Osteoblast (primary cell): ENCODE measurements around the gene CACNG1. TPM values are rescaled to one million over a fixed set of nuclear protein-coding genes. Genes with fewer than 3 reads are reported as not detected.

Experiments
- DNase-seq: peaks from one replicate; pipeline ENCODE4 v3.0.0; 2011; ENCODE audit warnings: low spot score, mixed read lengths; ENCODE audit not compliant: insufficient read length; ENCODE audit errors: missing footprints
- H2AFZ ChIP-seq: 2 replicates; pipeline ENCODE4 v1.6.0; 2011; ENCODE audit warnings: mild to moderate bottlenecking, low read length
- H3K27ac ChIP-seq: 2 replicates; pipeline ENCODE4 v1.5.1; 2011; ENCODE audit warnings: mild to moderate bottlenecking, low read depth, low read length, moderate library complexity
- H3K27me3 ChIP-seq: 2 replicates; pipeline ENCODE4 v1.6.0; 2012; ENCODE audit warnings: mild to moderate bottlenecking, control low read depth, inconsistent platforms, low read length, moderate library complexity; ENCODE audit not compliant: insufficient read depth
- H3K36me3 ChIP-seq: 2 replicates; pipeline ENCODE4 v1.5.1; 2011; ENCODE audit warnings: mild to moderate bottlenecking, low read length, control low read depth, moderate library complexity; ENCODE audit not compliant: insufficient read depth
- H3K4me1 ChIP-seq: 2 replicates; pipeline ENCODE4 v1.5.1; 2011; ENCODE audit warnings: mild to moderate bottlenecking, low read length, control low read depth, moderate library complexity; ENCODE audit not compliant: insufficient read depth
- H3K4me2 ChIP-seq: 2 replicates; pipeline ENCODE4 v1.6.0; 2011; ENCODE audit warnings: mild to moderate bottlenecking, low read length; ENCODE audit not compliant: insufficient read depth
- H3K4me3 ChIP-seq: fragments of 200-600 bp; sonication (generic); 3 replicates; pipeline ENCODE4 v1.5.1; 2012; ENCODE audit warnings: mild to moderate bottlenecking, low read length, inconsistent platforms; ENCODE audit not compliant: insufficient read depth
- H3K79me2 ChIP-seq: 2 replicates; pipeline ENCODE4 v1.6.0; 2012; ENCODE audit warnings: mild to moderate bottlenecking, low read length, control low read depth, inconsistent platforms; ENCODE audit not compliant: insufficient read depth
- H3K9me3 ChIP-seq: 2 replicates; pipeline ENCODE4 v1.5.1; 2011; ENCODE audit warnings: low read depth, low read length, control low read depth
- H4K20me1 ChIP-seq: 2 replicates; pipeline ENCODE4 v1.6.0; 2012; ENCODE audit warnings: mild to moderate bottlenecking, low read length, control low read depth; ENCODE audit not compliant: insufficient read depth
- total RNA-seq: library from RNA; depleted of rRNA; stranded (reverse); fragments of >200 nt; gene quantifications from 2 replicates; pipeline ENCODE4 v1.2.3, GENCODE V29; 2012
- TF ChIP-seq, protein P1 (sequence below): IDR thresholded peaks from 2 replicates; pipeline ENCODE4 v1.5.1; 2011; ENCODE audit warnings: mild to moderate bottlenecking, low read depth, low read length, moderate library complexity; ENCODE audit errors: extremely low read depth

The CACNG1 gene
- total RNA-seq, 1 donor: not detected

DNA sequence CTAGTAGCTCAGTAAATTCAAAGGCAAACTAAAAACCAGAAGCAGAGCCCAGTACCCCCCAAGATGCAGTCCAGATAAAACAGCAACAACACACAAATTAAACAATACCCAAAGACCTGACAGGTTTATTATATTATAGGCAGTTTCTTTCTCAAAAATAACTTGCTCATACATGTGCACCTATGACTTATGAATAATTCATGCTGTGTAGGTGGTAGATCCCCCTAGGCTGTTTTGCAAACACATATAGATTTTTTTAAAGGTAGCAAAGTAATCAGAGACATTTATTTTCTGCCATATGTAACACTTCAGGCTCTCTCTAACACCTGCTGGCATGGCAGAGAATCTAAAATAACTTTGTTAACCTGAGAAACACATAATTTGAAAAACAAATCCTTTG, 27.2 kb downstream of the CACNG1 start:
- H3K4me2 ChIP-seq: no peak overlapping the region
- H3K27me3 ChIP-seq: no peaks in the 10 kb centered on the region
- no peak for DNase-seq
- no peak overlapping the region for H3K4me3 ChIP-seq
- H3K4me1 ChIP-seq: no peaks in the 10 kb centered on the region
- H4K20me1 ChIP-seq: peaks cover 2% of the 10 kb centered on the region
- no peaks in the 10 kb centered on the region for H3K9me3 ChIP-seq
- H3K36me3 ChIP-seq: no peaks in the 10 kb centered on the region
- TF ChIP-seq, protein P1, sequence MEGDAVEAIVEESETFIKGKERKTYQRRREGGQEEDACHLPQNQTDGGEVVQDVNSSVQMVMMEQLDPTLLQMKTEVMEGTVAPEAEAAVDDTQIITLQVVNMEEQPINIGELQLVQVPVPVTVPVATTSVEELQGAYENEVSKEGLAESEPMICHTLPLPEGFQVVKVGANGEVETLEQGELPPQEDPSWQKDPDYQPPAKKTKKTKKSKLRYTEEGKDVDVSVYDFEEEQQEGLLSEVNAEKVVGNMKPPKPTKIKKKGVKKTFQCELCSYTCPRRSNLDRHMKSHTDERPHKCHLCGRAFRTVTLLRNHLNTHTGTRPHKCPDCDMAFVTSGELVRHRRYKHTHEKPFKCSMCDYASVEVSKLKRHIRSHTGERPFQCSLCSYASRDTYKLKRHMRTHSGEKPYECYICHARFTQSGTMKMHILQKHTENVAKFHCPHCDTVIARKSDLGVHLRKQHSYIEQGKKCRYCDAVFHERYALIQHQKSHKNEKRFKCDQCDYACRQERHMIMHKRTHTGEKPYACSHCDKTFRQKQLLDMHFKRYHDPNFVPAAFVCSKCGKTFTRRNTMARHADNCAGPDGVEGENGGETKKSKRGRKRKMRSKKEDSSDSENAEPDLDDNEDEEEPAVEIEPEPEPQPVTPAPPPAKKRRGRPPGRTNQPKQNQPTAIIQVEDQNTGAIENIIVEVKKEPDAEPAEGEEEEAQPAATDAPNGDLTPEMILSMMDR: no peak
- no peaks in the 10 kb centered on the region for H3K79me2 ChIP-seq
- no peak overlapping the region for H3K27ac ChIP-seq
- no peak overlapping the region for H2AFZ ChIP-seq

DNA sequence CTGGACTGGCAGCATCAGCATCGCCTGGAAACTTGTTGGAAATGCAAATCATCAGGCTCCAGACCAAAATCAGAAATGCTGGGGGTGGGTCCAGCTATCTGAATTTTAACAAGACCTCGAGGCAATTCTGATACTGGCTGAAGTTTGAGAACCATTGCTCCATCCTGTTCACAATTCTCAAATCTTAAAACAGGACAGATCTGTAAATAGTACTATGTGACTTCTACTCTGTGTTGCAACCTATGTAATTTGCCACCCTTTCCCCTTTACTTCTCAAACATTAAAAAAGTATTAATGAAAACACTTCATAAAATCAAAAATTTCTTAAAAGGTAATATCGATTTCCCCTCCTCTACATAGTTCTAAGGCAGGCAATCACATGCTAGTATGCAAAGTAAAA, 28.5 kb downstream of the CACNG1 start:
- H3K79me2 ChIP-seq: no peaks in the 10 kb centered on the region
- H3K9me3 ChIP-seq: no peaks in the 10 kb centered on the region
- DNase-seq: no peak
- TF ChIP-seq, protein P1: no peak
- H3K27ac ChIP-seq: no peak overlapping the region
- H2AFZ ChIP-seq: no peak overlapping the region
- no peaks in the 10 kb centered on the region for H3K4me1 ChIP-seq
- H4K20me1 ChIP-seq: peaks cover 2% of the 10 kb centered on the region
- no peak overlapping the region for H3K4me2 ChIP-seq
- no peak overlapping the region for H3K4me3 ChIP-seq
- H3K36me3 ChIP-seq: peaks cover under 1% of the 10 kb centered on the region
- H3K27me3 ChIP-seq: no peaks in the 10 kb centered on the region

DNA sequence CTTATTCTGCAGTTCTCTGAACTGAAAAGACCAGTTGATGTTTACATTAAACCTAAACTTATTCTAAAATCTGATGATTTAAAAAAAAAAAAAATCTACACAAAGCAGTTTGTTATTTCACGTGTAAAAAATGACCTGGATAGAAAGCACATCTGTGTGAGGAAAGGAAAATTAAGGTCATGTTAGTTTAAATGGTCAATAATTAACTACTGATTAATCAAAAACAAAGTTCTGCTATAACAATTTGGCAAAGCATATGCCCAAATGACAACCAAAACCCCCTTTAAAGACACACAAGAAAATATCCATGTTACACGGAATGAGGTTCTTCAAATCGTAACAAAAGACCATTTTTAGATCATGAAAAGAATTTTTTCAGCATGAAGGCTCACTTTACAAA, 30.4 kb downstream of the CACNG1 start:
- H3K4me1 ChIP-seq: no peaks in the 10 kb centered on the region
- no peak overlapping the region for H3K27ac ChIP-seq
- no peaks in the 10 kb centered on the region for H3K79me2 ChIP-seq
- no peak overlapping the region for H3K4me2 ChIP-seq
- no peaks in the 10 kb centered on the region for H3K27me3 ChIP-seq
- no peaks in the 10 kb centered on the region for H3K9me3 ChIP-seq
- no peak overlapping the region for H3K4me3 ChIP-seq
- no peak for DNase-seq
- H2AFZ ChIP-seq: no peak overlapping the region
- H4K20me1 ChIP-seq: peaks cover 2% of the 10 kb centered on the region
- peaks cover 4% of the 10 kb centered on the region for H3K36me3 ChIP-seq
- TF ChIP-seq, protein P1: no peak

DNA sequence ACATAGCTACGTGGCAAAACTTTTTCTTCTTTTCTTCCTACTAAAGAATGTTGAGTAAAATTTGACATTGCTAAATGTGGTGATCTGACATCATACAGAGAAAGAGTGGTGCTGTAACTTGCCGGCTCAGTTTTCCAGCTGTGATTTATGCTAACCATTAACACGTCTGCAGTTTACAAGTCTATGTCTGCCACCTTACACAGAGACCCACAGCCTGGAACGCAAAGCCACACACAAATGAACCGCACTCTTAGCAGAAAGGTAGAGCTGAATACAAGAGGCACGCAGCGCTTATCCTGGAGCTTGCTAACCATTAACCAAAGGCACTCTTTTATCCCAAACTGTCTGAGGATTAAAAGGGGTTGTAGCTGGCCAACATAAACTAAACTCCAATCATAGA, 31.9 kb downstream of the CACNG1 start:
- Histone ChIP-seq H3K36me3 (peaks cover 4% of the 10 kb centered on the region), H3K27me3 (no peaks in the 10 kb centered on the region), H3K4me2 (no peak overlapping the region), H3K9me3 (no peaks in the 10 kb centered on the region), H4K20me1 (peaks cover 6% of the 10 kb centered on the region), H3K4me1 (no peaks in the 10 kb centered on the region), H3K4me3 (no peak overlapping the region), H2AFZ (no peak overlapping the region), H3K79me2 (no peaks in the 10 kb centered on the region), H3K27ac (no peak overlapping the region)
- TF ChIP-seq, protein P1: no peak
- no peak for DNase-seq
